Stimulated activated naive CD4-positive, alpha-beta T cell treated with Interleukin-2 at 50 U/mL for 16 hours (primary cell): ENCODE measurements around the gene TRPM8.

ENCODE experiments used
- DNase-seq: peaks from one replicate; lab custom pipeline; 2025; lab: John Stamatoyannopoulos, UW

TRPM8 gene

DNA sequence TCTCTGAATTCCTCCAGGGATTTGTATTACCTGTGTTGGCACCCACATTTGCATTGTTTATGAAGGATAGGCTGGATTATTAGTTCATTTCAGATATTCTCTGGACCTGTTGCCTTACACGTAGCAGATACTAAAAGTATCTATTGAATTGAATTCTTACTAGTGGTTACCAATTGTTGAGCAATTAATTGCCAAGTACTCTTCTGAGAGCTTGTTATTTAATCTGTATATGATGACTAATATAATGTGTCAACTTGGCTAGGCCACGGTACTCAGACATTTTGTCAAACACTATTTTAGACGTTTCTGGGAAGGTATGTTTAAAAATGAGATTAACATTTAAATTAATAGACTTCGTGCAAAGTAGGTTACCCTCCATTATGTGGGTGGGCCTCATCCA lies 130.9 kb downstream of the TRPM8 start:
- DNase-seq, result no peak

DNA sequence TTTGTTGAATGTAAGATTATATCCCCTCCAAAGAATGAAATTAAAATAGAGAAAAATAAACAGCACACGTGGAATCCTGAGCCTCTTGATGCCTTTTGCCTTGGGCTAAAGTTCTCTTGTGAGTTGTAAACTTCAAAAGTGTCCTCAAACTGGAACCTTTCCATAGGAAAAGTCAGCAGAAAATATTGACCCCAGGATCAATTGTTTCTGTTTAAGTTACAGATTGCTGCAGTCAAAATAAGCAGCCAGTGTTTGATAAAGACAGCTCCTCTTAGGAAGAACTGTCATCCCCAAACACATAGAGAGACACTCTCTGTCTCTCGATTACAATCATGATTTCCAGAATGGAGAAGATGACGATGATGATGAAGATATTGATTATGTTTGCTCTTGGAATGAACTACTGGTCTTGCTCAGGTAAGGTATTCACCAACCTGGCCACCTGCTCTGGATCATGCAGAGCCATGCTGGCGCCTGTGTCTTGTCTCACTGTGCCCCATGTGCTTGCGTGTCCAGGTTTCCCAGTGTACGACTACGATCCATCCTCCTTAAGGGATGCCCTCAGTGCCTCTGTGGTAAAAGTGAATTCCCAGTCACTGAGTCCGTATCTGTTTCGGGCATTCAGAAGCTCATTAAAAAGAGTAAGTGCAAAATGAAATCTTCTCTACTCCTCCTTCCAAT lies 133.4 kb downstream of the TRPM8 start, which contains the start of gene SPP2:
Gene SPP2, plus strand, starts transcription at position 248 of the 681 bp plus-strand sequence. Its CDS starts 85 bp downstream, at position 333.
- DNase-seq, result no peak

DNA sequence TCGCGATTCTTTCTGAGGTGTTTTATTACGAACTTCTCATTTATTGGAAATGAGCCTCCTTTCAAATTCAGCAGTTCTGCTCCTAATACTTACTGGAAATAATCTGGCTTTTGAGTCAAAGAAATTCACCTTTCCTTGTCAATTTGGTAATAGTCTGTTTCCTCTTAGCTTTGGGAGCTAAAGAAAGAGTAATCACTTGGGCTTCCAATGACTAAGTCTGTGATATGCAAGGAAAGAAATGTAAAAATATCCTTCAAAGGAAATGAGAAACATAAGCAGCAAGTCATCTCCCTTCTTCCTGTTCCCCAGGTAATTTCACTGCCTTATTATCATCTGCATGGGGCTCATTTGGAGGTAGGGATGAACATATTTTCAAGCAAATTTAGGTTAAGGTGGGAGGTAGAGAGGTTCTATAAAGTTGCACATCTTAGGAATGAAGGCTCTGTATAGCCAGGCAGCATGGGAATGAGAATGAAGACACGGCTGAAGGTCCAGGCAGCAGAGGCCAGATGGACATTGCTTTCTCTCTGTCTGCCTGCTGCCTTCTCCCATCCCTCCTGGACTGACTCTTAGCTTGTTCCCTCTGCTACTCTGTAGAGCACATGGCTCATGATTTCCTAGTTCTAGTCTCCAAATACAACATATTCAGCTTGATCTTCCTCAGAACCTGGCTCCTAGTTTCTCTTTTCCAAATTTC lies 134.3 kb downstream of the TRPM8 start:
- DNase-seq, result no peak

DNA sequence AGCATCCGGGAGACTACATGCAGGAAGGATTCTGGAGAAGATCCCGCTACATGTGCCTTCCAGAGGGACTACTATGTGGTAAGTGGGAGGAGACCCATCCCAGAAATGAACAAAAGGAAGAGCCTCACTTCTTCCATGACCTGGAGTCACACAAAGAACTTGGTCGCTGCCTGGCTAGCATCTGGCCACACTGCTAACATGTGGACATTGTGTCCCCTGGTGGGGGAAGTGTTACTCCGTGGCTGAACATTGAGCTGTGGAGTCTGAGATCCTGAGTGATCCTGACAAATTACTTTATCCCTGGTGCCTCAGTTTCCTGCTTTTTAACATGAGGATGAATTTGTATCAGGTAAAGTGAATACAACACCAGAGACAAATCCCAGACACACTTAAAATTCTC lies 141.7 kb downstream of the TRPM8 start:
- no peak for DNase-seq

DNA sequence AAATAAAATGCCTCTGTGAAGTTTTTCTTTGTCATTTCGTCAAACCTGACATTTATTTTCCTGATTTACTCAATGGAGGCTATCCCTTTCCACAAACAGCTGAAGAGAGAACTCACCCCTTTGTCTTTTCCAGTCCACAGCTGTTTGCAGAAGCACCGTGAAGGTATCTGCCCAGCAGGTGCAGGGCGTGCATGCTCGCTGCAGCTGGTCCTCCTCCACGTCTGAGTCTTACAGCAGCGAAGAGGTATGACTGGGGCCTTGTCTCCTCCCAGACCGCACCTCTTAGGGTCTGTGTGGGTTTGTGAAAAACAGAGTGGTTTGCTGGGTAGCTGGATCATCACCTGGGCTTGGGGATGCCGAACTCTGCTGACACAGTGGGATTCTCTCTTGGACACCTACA lies 143.1 kb downstream of the TRPM8 start:
- no peak for DNase-seq

DNA sequence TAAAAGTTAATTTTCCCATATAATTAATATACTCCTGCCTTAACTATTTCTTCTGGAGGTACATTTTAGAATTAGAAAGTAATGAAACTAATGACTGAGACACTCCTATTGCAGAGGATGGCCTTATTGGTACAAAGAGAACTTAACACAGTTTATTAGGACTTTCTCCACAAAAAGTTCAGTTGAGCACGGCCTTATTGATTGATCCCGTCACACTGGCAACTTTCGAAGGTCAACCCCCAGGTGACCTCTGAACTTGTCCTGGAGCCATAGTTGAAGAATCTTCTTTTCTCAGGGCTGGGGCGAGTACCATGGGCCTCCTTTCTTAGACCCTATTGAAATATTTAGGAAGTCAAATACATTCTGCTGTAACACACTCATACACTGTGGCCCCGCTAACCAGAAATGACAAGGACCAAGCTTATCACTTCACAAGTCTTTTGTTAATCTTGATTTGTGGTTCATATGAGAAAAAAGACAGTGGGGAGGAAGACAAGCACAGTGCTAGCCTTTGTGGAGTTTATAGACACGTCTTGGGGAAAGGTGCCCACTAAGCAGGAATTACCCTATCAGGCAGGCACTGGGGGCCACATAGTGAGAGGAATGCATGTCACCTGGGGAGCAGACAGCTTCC lies 144.6 kb downstream of the TRPM8 start:
- no peak for DNase-seq

DNA sequence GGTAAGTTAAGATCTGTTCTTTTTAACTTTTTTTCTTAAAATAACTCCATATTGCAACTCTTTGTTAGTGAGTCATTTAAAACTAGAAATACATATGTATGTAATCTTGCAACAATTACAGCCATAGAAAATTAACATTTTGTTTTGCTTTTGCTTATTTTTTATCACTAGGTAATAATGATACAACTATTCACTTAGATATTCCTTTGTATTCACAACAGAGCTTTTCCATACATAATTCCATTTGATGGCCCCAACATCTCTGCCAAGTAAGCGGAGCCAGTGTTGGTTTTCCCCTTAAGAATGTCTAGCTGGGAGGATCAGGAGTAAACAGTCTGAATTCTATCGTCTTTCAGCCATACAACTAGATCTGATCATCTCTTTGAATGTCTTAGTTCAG lies 149.4 kb downstream of the TRPM8 start:
- DNase-seq, result no peak
